DND-41 (cell line): ENCODE data around the gene CLTB.

Experiments
- EZH2 ChIP-seq: IDR thresholded peaks from 3 replicates; pipeline ENCODE4 v1.6.1; 2012; ENCODE audit warnings: borderline replicate concordance, low read depth, mild to moderate bottlenecking, moderate library complexity, low read length, inconsistent platforms; ENCODE audit not compliant: severe bottlenecking
- TF ChIP-seq, protein P1 (sequence below): IDR thresholded peaks from 2 replicates; pipeline ENCODE4 v1.5.1; 2012; ENCODE audit warnings: borderline replicate concordance, low read length, moderate library complexity, mild to moderate bottlenecking; ENCODE audit not compliant: poor library complexity, severe bottlenecking; ENCODE audit errors: extremely low read depth

DNA sequence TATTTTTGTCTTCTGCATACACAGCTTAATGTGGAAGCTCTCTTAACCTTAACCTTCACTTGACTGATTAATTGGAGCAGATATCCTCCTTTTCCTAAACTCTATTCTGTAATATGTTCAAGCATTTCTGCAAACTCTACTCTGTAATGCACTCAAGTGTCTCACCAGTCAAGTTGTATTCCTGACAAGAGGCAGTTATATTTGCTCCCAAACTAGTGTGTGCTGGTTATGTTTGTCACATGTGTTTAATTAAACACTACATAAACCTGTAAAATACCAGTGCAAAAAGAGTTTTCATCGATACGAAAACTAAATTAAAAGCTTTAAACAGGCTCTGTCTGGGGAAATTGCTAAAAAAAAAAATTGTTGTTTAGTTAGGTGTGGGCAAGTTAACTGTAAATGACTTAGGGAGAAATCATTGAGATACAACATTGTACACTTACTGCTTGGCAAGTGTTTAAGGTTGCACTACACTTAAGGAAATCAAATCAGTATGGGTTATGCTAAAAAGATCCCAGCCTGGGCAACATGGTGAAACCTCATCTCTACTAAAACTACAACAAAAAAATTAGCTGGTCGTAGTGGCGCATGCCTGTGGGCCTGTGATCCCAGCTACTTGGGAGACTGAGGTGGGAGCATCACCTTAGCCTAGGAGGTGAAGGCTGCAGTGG, 38.5 kb upstream of the CLTB start:
- TF ChIP-seq, protein P1, sequence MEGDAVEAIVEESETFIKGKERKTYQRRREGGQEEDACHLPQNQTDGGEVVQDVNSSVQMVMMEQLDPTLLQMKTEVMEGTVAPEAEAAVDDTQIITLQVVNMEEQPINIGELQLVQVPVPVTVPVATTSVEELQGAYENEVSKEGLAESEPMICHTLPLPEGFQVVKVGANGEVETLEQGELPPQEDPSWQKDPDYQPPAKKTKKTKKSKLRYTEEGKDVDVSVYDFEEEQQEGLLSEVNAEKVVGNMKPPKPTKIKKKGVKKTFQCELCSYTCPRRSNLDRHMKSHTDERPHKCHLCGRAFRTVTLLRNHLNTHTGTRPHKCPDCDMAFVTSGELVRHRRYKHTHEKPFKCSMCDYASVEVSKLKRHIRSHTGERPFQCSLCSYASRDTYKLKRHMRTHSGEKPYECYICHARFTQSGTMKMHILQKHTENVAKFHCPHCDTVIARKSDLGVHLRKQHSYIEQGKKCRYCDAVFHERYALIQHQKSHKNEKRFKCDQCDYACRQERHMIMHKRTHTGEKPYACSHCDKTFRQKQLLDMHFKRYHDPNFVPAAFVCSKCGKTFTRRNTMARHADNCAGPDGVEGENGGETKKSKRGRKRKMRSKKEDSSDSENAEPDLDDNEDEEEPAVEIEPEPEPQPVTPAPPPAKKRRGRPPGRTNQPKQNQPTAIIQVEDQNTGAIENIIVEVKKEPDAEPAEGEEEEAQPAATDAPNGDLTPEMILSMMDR: no peak
- TF ChIP-seq EZH2: no peak
